GM18907 (cell line): ENCODE data around the gene HERC3.

ENCODE experiments used
- ATAC-seq: cut with Tn5 transposase; IDR thresholded peaks from one replicate; pipeline ENCODE4 v1.9.1; 2021; ENCODE audit warnings: mild to moderate bottlenecking, moderate library complexity; ENCODE audit not compliant: unreplicated experiment

HERC3 gene

DNA sequence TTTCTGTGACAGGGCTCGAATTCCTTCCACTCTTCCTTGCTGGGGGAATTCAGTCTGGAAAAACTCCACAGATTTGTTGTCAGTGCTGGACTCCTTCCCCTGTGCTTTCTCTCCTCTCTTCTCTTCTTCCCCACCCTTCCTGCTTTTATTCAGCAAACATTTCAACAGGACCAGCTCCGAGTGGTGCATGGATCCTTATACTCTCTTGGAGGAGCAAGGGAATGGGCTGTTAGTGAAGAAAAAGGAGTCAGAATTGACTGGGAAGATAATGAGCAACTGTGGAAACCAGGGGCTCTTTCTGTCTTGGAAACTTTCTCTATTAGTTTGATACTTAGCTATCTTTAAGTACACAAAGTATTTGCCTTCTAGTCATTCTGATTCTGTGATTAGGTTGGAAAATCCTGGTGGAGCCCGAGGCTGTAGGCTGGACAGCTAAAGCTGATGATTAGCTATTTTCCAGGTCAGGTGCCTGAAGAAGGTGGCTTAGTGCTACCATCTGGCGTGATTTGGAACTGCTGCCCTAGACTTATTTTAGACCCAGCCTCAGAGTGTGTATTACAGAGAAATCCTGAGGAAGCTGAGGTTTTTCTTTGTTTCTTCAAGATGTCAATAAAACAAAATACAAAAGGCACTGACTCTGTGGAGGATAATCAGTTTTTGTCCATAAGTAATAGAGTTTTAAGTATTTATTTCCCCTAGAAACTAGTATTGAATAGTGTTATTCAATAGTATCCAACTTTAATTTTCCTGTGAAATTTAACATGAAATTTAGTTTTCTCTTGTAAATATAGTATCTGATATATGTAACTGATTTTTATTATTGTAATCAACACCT, 67.0 kb downstream of the HERC3 start:
- peak; percentile 98 for ATAC-seq

DNA sequence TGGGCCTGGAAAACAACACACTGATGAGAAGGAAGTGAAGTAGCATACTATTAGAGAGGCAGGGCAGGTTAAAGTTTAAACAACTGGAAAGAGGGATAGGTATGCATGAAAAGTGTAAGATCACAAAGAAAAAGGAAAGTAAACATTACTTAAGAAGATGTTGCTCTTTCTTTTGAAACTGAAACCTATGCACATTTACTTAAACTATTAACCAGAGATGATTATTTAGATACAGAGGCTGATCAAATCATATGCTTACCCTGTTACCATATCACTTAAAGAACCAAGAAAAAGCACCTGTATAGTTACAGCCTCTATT, 67.6 kb downstream of the HERC3 start:
- no peak for ATAC-seq

DNA sequence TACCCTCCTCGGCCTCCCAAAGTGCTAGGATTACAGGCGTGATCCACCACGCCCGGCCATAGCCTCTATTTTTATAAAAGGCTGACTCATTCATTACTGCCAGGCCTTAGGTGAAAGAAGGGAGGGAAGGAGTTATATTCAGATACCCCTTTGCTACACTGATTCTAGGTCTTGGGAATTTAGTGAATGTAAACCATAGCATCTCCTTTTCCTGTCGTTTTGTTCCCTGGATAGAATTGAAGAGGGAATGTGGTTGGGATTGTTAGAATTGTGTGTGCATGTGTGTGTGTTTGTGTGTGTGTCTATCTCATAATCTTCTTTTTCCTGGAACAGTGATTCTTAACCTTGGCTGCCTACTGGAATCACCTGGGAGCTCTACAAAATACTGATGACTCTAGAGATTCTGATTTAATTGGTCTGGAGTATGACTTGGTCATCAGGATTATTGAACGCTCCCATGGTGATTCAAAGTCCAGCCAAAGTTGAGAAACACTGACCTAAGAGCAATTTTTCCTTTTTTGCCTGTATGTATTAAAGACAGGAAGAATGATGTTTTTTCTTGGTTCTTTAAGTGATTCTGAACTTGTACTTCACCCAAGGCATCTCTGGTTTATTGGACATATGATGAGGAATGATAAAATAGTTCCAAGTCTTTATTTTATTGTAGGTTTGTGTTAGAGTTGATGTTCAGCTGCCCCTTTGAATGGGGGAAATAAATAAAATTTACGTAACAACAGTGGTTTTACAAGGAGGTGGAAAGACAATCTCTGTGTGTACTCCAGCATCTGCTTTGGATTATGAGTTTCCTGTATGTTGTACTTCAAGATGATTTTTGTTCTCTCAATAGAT, 68.4 kb downstream of the HERC3 start:
- ATAC-seq: no peak

DNA sequence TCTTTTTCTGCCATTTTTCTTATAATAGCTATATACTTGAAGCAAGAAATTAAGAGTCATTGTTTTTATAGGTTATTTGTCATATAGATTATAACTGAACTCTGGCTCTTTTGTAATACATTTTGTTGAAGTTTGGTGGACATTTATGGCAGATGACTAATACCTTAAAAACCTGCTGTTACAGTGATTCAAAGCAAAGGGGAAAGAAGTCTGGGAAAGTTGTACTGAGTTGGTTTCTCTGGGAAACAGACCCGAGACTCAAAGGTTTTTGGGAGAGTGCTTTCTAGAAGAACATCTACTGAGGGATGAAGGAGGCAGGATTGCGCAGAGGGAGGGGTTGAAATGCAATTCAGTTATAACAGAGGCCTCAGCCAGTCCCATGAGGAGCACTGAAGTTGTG, 69.5 kb downstream of the HERC3 start:
- ATAC-seq: no peak

DNA sequence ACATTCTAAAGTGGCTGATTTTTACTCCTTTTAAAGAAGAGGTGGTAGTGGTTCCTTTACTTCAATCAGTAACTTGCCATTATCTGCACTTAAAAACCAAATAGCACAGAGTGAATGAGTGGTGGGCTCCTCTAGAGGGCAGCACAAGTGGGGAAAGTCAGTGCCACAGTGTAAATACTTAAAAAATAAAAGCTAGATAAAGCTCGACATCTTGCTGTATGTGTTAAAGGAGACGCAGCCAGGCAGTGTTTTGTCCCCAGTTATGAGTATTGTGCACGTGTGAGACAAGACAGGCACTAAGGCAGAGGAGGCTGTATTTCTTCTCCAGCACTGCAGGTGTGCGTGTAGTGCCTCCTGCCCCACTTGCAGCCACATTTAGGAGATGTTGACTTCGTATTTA, 80.7 kb downstream of the HERC3 start:
- peak; percentile 82 for ATAC-seq

DNA sequence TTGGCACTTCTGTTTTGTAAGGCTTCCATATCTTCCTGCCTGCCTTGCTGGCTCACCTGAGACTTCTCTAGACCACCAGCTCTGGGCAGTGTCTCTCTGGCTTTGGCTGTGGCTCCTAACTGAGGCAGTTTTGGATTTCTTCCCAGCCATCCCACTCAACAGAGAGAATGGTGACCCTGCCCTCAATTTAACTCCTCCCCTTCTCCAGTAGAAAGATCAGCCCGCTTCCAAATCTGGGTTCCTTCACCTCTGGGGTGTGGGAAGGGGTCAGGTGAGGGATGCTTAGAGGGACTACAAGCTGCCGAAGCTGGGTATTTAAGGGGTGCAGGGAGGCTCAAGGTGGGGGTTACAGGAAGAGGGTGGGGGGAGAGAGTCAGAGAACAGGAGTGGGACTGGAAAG, 81.6 kb downstream of the HERC3 start:
- no peak for ATAC-seq

DNA sequence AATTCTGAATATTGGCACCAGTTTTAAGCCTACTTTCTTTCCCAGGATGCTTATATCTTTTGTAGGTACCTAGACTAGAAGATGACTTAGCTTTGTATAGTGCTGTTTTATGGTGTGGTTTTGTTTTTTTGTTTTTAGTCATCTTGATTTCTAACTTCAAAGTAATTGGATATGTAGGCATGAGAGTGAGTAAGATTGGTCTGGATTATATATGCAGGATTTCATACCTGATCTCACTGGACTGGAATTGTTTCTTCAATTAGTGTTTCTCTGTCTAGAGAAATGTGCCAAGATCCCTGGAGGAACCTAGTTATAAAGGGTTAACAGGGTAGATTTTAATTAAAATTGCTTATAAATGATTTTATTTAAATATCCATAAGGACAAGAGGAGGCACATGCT, 82.3 kb downstream of the HERC3 start:
- no peak for ATAC-seq

DNA sequence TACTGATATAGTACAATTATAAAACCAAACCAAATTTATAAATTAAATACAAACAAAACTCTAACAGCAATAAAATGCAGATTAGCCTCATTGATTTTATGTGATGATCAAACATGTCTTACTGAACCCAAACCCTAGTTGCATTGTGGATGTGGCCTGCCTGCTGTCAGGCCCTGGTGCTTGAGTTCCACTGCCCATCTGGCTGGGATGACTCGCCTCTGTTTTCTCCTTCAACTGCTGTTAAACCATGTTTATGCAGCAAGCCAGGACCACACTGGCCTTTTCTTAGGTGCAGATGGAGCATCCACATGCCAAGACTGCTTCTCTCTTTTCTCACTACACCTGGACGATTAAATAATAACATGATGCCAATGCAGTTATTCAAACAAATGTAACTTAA, 82.7 kb downstream of the HERC3 start:
- ATAC-seq: no peak

DNA sequence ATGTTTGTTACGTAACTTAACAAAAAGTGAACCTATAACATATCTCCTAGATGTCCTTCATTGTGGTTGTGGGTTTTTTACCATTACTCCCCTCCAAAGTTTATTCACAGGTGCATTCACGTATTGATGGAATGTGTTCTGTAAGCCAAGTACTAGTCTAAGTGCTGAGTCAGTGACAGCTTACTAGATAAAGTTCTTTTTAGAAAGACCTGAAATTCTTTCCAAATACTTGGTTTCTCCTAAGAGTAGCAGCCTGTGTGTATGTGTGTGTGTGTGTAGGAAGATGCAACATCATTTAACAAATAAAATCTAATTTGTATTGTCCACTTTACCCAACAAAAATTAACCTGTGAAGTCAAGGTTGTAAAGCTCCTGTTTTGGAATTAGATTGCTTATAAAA, 83.3 kb downstream of the HERC3 start:
- ATAC-seq: no peak

DNA sequence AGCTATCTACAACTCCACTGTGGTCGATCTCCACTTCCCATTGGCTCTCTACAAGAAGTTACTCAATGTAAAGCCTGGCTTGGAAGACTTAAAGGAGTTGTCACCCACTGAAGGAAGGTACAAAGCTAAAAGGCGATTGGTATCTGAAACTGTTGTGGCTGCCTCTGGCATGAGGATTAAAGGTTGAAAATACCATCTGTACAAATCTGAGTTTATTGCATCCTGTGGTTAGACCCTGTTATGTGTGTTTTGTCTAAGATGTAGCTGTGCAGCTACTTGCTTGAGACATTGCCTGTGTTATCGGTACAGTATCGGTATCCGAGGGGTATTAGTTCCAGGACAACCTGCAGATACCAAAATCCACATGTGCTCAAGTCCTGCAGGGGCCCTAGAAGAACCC, 88.9 kb downstream of the HERC3 start:
- ATAC-seq: no peak

DNA sequence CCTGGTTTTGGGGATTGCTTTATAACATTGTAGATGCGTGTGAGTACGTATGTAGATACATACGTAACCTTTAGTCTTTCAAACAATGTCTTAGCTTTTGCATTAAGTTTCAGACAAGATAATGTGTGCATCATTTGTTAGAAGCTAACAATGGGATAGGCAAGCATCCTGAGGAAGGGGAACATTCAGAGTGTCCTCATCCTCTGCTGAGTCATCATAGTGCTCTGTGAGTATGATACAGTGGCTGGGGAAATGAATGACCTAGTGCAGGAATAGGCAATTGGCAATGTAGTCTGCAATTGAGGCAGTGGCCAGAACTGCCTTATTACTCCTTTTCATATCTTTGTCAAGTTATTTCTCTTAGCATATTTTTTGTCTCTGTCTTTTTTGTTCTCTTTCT, 98.1 kb downstream of the HERC3 start:
- no peak for ATAC-seq

DNA sequence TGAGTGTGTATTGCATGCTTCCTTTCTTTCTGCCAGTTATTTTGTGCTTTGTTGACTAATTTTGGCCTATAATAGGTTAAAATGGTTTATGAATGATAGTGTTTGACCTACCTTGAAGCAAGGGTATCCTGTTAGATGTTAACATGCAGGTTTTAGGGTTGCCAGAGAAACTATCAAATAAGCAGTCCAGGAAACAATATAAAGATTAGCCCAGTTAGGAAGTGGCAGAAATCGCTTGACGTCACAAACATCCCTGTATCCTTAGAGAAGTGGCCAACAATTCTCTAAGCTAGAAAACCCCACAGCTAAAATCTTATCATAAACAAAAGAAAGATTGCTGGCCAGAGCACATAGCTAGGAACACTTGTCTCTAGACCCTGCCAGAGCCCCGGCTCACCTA, 101.5 kb downstream of the HERC3 start:
- no peak for ATAC-seq

DNA sequence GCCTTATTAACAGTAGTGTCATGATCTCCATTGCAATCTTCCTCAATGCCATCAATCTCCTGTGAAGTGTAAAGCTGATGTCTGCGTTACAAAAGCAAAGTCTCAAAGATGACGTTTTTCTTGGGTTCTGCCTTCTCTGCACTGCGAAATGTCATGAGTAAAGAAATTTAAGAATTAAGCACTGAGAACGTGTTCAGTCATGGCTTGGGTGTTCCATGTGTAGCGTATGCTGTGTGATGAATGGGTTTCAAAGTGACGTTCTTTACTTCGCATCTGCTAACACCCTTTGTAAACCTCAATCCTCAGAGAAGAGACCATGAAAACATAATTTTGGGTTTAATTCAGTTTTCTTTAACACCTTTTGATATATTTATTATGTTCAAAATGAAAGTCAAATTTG, 104.3 kb downstream of the HERC3 start:
- ATAC-seq: no peak

DNA sequence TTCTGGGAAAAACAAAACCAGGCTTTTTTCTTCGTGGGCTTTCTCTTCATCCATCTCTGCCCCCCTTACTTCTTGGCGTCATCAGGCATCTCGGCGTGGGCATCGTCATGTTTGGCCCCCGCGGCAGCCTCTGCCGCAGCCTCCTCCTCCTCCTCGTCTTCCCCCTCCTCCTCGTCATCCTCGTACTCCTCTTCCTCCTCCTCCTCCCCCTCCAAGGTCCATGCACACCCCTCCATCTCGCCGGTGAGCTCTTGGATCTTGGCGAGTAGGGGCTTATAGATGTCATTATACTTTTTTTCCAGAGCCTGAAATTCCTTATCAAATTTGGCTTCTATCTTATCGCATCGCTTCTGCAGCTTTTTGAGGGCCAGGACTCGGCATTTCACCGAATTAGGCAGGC, 104.9 kb downstream of the HERC3 start:
- peak; percentile 22 for ATAC-seq

DNA sequence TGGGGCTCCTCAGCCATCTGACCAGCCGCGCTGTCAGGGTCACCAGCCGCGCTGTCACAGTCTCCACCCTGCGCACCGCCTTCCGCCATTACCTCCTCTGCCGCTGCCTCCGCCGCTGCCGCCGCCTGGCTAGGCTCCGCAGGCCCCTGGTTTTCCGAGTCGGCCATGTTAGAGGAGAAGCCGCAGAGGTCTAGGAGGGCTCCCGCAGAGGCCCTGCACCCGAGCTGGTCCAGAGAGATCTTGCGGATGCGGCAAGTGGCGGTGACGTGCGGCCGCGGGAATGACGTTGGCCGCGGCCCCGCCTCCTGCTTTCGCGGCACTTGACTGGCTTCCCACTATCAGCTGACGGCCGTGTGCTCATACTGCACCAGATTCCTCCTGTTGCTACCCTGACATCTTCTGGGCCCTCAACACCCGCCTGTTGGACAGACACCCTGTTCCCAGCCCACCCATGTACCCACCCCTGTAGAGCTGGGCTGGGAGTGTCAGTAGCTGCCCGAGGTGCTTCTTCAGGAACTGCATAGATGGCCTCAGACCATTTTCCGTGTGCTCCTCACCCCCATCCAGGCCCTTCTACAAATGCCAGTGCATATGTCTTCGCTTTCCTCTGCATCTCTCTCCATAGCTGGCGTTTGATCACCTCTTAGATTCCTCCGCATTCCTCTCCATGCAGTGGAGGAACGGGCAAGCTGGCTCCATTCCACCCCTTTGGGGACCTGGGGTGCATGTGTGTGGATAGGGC, 105.5 kb downstream of the HERC3 start, which contains the start of gene NAP1L5:
Gene NAP1L5 (minus strand): TSS at position 242 of the 742 bp plus-strand sequence. CDS start 75 bp downstream, at position 167.
- peak; percentile 96 for ATAC-seq

DNA sequence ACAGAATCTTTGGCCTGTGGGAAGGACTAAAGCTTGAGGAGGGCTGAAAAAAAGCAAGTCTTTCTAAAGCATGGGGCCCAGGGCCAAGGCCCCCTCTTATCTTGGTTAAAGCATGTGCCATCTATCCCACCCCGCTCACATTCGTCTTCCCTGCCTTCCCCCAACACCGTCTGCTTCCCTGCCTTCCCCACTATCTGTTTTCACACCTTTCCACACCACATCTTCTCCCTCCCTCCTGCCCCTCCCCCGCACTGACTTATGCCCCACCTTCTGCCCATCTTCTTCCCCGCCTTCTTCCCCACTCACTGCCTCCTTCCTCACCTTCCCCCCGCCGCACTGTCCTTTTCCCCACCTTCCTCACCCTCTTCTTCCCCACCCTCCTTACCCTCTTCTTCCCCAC, 106.2 kb downstream of the HERC3 start:
- no peak for ATAC-seq

DNA sequence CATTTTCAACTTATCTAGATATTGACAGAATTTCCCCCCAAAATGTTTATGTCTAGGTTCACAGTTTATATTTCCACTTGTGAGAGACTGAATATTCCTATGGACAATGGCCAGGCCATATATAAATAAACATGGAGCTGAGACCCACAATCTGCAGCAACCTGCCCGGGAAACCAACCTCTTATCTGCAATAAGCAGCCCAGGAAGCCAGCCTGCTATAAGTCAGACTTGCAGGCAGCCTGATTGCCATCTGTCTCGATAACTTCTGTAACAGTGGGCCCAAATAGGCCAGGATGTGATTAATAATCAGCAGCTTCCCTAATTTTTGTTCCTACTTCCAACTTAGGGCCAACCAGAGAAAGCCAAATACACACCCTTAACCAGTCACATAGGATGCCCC, 110.5 kb downstream of the HERC3 start:
- no peak for ATAC-seq

DNA sequence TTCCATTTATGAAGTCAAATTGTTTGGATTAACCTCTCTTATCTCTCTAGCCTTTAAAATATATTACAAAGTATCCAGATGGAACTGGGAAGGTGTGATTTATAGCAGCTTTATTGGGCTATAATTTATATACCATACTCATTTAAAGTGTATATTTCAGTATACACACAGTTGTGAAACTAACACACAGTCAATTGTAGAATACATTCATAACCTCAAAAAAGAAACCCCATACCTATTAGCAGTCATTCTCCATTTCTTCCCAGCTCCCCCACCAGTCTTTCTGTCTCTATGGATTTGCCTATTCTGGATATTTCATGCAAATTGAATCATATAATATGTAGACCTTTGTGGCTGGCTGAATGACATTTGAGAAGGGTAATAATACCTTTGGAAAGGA, 112.9 kb downstream of the HERC3 start:
- ATAC-seq: no peak

DNA sequence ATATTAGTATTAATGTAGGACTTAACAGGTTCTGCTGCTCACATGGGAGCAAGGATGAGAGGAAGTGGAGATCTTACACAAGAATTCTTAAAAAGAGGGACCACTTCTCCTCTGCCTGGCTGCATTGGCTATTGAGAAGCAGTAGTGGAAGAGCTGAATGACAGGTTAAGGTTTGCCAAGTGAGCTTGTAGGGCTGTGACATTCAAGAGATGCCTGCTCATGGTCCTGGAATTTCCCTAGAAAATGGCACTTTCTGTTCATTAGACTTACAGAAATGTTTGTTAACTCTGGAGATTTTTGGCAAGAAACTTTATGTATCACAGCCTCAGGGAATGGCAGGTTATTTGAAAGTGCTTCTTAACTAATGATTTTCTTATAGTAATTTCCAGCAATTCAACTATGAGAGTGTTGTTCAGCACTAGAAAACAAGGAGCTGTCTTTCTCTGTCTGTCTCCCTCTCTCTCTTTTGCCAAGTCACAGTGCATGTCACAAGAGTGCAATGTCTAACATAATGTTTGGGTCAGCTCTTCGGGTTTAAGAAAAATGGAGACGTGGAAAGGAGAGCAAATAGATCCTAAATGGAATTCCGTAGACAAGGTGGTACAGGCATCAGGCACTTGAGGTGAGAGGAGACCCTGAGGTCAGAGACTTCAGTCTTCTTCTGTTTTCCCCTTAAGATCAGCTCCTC, 113.7 kb downstream of the HERC3 start:
- ATAC-seq: no peak

DNA sequence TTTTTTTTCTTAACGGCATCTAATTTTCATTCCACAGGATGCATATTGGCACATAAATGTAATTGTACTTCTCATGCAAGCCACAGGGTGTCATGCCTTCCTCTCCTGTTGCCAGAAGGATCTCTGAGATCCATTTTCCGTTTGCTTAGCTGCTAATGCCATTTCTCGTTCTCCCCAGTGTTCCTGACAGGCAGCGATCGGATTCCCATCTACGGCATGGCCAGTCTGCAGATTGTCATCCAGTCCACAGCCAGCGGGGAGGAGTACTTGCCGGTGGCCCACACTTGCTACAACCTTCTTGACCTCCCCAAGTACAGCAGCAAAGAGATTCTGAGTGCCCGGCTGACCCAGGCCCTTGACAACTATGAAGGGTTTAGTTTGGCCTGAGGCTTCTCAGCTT, 114.3 kb downstream of the HERC3 start:
- no peak for ATAC-seq

DNA sequence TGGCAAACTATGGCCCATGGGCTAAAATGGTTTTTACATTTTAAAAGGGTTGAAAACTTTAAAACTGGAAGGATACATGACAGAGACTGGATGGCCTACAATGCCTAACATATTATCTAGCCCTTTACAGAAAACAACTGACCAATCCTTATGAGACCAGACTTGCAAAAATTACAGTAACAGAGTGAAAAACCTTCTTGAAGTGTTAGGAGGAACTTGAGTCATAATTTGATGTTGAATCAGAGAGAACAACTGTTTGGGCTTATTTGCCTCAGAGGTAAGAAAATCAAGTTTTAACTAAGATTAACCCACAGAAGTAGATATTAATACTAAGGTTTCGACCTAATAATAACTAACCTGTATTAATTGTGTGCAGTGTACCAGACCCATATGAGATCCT, 117.7 kb downstream of the HERC3 start:
- no peak for ATAC-seq
